Ovary (tissue), 9 donors: ENCODE measurements around the gene MYO1E. TPM values are rescaled to one million over a fixed set of nuclear protein-coding genes. Genes with fewer than 3 reads are reported as not detected.

Source experiments
- DNase-seq, 5 donors: peaks; one replicate each; pipeline ENCODE4 v3.0.0-alpha.2; 2019 to 2020
- H3K27ac ChIP-seq, 2 donors: fragments of 200-600 bp; one replicate each; pipeline versions ENCODE4 v1.5.1 to v1.8.0; 2019 to 2022
- H3K27me3 ChIP-seq: fragments of 200-600 bp; one replicate; pipeline ENCODE4 v1.8.0; 2022
- H3K36me3 ChIP-seq: fragments of 200-600 bp; sonication (generic); one replicate; pipeline ENCODE4 v1.5.1; 2019
- H3K4me1 ChIP-seq: one replicate; pipeline ENCODE4 v1.8.1; 2013; ENCODE audit warnings: mild to moderate bottlenecking, moderate library complexity; ENCODE audit not compliant: insufficient read depth
- H3K4me3 ChIP-seq: fragments of 200-600 bp; sonication (generic); one replicate; pipeline ENCODE4 v1.5.1; 2017
- H3K9me3 ChIP-seq, 2 donors: fragments of 200-600 bp in 1 of 2; sonication (generic) in 1 of 2; one replicate each; pipeline versions ENCODE4 v1.5.1 to v1.8.1; 2013 to 2019; ENCODE audit warnings: mild to moderate bottlenecking in 1 of 2, moderate library complexity in 1 of 2
- EP300 ChIP-seq: sonication (generic); formaldehyde crosslinking; IDR thresholded peaks from one replicate; pipeline ENCODE4 v1.6.1; 2017; ENCODE audit warnings: antibody characterized with exemption
- POLR2A ChIP-seq: fragments of 450-650 bp; IDR thresholded peaks from one replicate; pipeline ENCODE4 v1.6.1; 2017; ENCODE audit warnings: antibody characterized with exemption, mild to moderate bottlenecking, moderate library complexity
- WGBS, 3 donors: extraction: QIAGEN DNeasy Blood & Tissue Kit in 1 of 3; methylation state at CpG; one replicate each; pipeline versions ENCODE4 v1.1.5 to v1.1.7; 2013 to 2017; 5-methylcytosine and 5-hydroxymethylcytosine counted together
- intact Hi-C, 4 donors: fragments of 100-400 bp; cut with DNase I; formaldehyde crosslinking; loops; one replicate each; pipeline versions ENCODE4 v1.11.0 to v1.15.1; 2022 to 2023
- polyA plus RNA-seq, 2 donors: library from polyadenylated mRNA; stranded (reverse); fragments of 200-250 nt in 1 of 2; fragments of 350-450 nt in 1 of 2; fragmentation: Illumina TruSeq in 1 of 2; extraction: RNeasy Lipid Tissue Mini Kit (QIAGEN cat#74804) in 1 of 2; gene quantifications; one replicate each; pipeline ENCODE4 v1.2.3, GENCODE V29; 2013 to 2014
- total RNA-seq, 7 donors: library from RNA; depleted of rRNA in 2 of 7; stranded (reverse); fragments of >200 nt in 2 of 7; fragmentation: NEBNext Ultra II Directional in 3 of 7; extraction: Animal tissue kit (Norgen Biotek cat#: 25700) in 3 of 7; gene quantifications; one replicate each; pipeline versions ENCODE4 v1.1.0 to v1.2.4, GENCODE V29; 2016 to 2023
- TF ChIP-seq, protein P1 (sequence below), 3 donors: fragments of 450-650 bp in 2 of 3; fragments of 200-600 bp in 1 of 3; IDR thresholded peaks; one replicate each; pipeline versions ENCODE4 v1.5.1 to v1.8.0; 2016 to 2022; ENCODE audit warnings: antibody characterized with exemption in 3 of 3, mild to moderate bottlenecking in 1 of 3
- donor health status: DM: no; HTN: no; CAD: no; lungs with moderate emphysema.
- donor health status: DM: no; HTN: no; CAD: no.
- donor health status: Bipolar disorder and iron deficiency.
- donor health status: DM: yes; HTN: yes; CAD: no.
- donor health status: DM: no; HTN: no; CAD: no.
- donor health status: DM: yes; HTN: yes; CAD: no.

The MYO1E gene
- total and polyA plus RNA-seq, 9 donors, result 11.6 to 96.0 (median 44.8) TPM

DNA sequence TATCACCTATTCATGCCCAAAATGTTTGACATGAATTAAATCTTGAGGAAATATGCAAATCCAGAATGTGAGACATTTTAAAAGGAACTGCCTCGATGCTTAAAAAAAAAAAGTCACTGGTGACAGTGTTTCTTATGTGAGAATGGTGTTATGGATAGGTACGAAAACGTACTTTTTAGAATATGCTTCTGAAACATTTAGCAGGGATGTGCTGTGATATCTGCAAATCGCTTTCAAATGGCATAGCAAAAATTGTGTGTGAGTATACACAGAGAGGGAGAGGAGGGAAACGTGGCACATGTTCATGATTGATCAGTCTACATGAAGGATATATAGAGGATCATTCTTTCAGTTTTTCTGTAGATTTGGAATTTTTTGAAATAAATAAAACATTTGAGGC is 251.7 kb downstream of the MYO1E start:
- TF ChIP-seq, protein P1, sequence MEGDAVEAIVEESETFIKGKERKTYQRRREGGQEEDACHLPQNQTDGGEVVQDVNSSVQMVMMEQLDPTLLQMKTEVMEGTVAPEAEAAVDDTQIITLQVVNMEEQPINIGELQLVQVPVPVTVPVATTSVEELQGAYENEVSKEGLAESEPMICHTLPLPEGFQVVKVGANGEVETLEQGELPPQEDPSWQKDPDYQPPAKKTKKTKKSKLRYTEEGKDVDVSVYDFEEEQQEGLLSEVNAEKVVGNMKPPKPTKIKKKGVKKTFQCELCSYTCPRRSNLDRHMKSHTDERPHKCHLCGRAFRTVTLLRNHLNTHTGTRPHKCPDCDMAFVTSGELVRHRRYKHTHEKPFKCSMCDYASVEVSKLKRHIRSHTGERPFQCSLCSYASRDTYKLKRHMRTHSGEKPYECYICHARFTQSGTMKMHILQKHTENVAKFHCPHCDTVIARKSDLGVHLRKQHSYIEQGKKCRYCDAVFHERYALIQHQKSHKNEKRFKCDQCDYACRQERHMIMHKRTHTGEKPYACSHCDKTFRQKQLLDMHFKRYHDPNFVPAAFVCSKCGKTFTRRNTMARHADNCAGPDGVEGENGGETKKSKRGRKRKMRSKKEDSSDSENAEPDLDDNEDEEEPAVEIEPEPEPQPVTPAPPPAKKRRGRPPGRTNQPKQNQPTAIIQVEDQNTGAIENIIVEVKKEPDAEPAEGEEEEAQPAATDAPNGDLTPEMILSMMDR (IDR thresholded peaks at IDR 0.05), result no peak
- TF ChIP-seq POLR2A (no peak), EP300 (no peak)
- DNase-seq, result no peak
- intact Hi-C loops, result no loop called here

GRCh38 chr15:59119625-59120024 is 253.0 kb downstream of the MYO1E start:
- no peaks in the 10 kb centered on the region for H3K36me3 ChIP-seq
- 86 to 93% (median 87%) methylated on average over 5 of the region's 5 CpGs for WGBS, 3 donors
- intact Hi-C loops, result no loop called here
- no peak for DNase-seq
- no peak overlapping the region for H3K27ac ChIP-seq
- H3K4me1 ChIP-seq, result no peaks in the 10 kb centered on the region
- H3K27me3 ChIP-seq, result no peaks in the 10 kb centered on the region
- no peak overlapping the region for H3K4me3 ChIP-seq
- TF ChIP-seq, protein P1 (IDR thresholded peaks at IDR 0.05), result no peak
- TF ChIP-seq POLR2A, result no peak
- no peak for TF ChIP-seq EP300
- no peaks in the 10 kb centered on the region for H3K9me3 ChIP-seq

More for the DNA sequence above, 251.7 kb downstream of the MYO1E start:
- Histone ChIP-seq H3K36me3 (no peaks in the 10 kb centered on the region), H3K4me1 (no peaks in the 10 kb centered on the region), H3K27me3 (no peaks in the 10 kb centered on the region), H3K9me3 (no peaks in the 10 kb centered on the region), H3K27ac (no peak overlapping the region), H3K4me3 (no peak overlapping the region)
- 92 to 94% (median 93%) methylated on average over 5 of the region's 5 CpGs for WGBS, 3 donors

DNA sequence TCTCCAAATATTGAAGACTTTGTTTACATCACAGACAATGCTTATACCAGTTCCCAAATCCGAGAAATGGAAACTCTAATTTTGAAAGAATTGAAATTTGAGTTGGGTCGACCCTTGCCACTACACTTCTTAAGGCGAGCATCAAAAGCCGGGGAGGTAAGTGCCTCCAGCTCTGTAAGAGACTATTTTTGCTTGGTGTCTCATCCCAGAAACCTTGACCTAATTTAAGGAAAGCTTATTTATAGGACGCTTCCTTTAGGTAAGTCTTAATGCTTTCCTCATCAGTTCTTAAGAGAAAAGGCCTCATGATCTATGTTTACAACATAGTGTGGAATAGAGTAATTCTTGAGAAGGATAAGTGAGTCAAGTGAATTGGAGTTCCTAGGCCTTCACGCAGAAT is 255.9 kb downstream of the MYO1E start:
- no peak for DNase-seq
- 94 to 96% (median 94%) methylated on average over 6 of the region's 6 CpGs for whole genome bisulfite sequencing, 3 donors
- Histone ChIP-seq H3K9me3 (no peaks in the 10 kb centered on the region), H3K4me3 (no peak overlapping the region), H3K36me3 (no peaks in the 10 kb centered on the region), H3K27me3 (no peaks in the 10 kb centered on the region), H3K27ac (no peak overlapping the region), H3K4me1 (no peaks in the 10 kb centered on the region)
- TF ChIP-seq, protein P1 (IDR thresholded peaks at IDR 0.05), result no peak
- TF ChIP-seq EP300 (no peak), POLR2A (no peak)
- intact Hi-C loops, result no loop called here

DNA sequence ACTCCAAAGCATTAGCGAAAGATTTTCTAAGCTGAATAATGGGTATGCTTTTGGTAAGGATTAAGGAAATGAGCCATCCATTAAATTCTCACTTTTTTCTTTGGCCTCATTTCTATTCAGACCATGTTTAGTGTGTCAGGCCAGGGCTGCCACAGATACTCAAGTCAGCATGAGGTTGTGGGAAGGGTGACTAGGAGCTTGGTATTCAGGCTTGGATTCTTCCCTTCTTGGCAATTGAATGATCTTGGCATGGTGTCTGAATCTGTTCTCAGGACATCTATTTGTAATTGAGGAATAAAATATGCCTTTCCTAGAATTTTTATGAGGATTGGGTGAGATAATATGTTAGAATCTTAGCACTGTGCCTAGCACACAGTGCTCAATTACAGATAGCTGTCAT is 256.5 kb downstream of the MYO1E start:
- intact Hi-C loops, result no loop called here
- TF ChIP-seq POLR2A (no peak), EP300 (no peak)
- TF ChIP-seq, protein P1 (IDR thresholded peaks at IDR 0.05), result no peak
- Histone ChIP-seq H3K27me3 (no peaks in the 10 kb centered on the region), H3K36me3 (no peaks in the 10 kb centered on the region), H3K4me1 (no peaks in the 10 kb centered on the region), H3K9me3 (no peaks in the 10 kb centered on the region), H3K27ac (no peak overlapping the region), H3K4me3 (no peak overlapping the region)
- no peak for DNase-seq
- WGBS, 3 donors, result 94 to 100% (median 98%) methylated on average over 1 of the region's 1 CpG
